Spleen (tissue), 13 donors: ENCODE data around the gene CDK10. TPM values are rescaled to one million over a fixed set of nuclear protein-coding genes. Genes with fewer than 3 reads are reported as not detected.

ENCODE experiments used
- DNase-seq: peaks from one replicate; pipeline ENCODE4 v3.0.0-alpha.2; 2020
- H3K27ac ChIP-seq, 8 donors: fragments of 200-600 bp; sonication (generic) in 7 of 8; 1 replicate in 4 of 8; 2 replicates in 4 of 8; pipeline versions ENCODE4 v1.5.0 to v1.8.0; 2016 to 2021; ENCODE audit warnings: inconsistent platforms in 4 of 8, mild to moderate bottlenecking in 4 of 8, moderate library complexity in 1 of 8
- H3K27me3 ChIP-seq, 7 donors: fragments of 200-600 bp; sonication (generic) in 6 of 7; replicated peaks in 1 of 7; 1 replicate in 4 of 7; 2 replicates in 3 of 7; pipeline versions ENCODE4 v1.5.0 to v1.8.0; 2016 to 2021; ENCODE audit warnings: inconsistent platforms in 3 of 7, mild to moderate bottlenecking in 1 of 7
- H3K36me3 ChIP-seq, 6 donors: fragments of 200-600 bp; sonication (generic) in 5 of 6; 1 replicate in 4 of 6; 2 replicates in 2 of 6; pipeline versions ENCODE4 v1.5.0 to v1.8.0; 2016 to 2021; ENCODE audit warnings: inconsistent platforms in 2 of 6
- H3K4me1 ChIP-seq, 6 donors: fragments of 200-600 bp; sonication (generic) in 5 of 6; 1 replicate in 3 of 6; 2 replicates in 3 of 6; pipeline versions ENCODE4 v1.5.0 to v1.8.0; 2016 to 2021; ENCODE audit warnings: inconsistent platforms in 3 of 6
- H3K4me3 ChIP-seq, 8 donors: fragments of 200-600 bp; sonication (generic) in 7 of 8; 1 replicate in 4 of 8; 2 replicates in 4 of 8; pipeline versions ENCODE4 v1.5.0 to v1.8.0; 2016 to 2021; ENCODE audit warnings: inconsistent platforms in 4 of 8, mild to moderate bottlenecking in 4 of 8, moderate library complexity in 2 of 8
- H3K9me3 ChIP-seq, 8 donors: fragments of 200-600 bp; sonication (generic) in 7 of 8; 1 replicate in 4 of 8; 2 replicates in 4 of 8; pipeline versions ENCODE4 v1.5.0 to v1.8.0; 2016 to 2021; ENCODE audit warnings: inconsistent platforms in 4 of 8
- CTCF ChIP-seq, 11 experiments: fragments of 200-600 bp in 7 of 11; fragments of 450-650 bp in 4 of 11; sonication (generic) in 4 of 11; IDR thresholded peaks in 8 of 11; conservative IDR thresholded peaks in 3 of 11; 1 replicate in 7 of 11; 2 replicates in 4 of 11; pipeline versions ENCODE4 v1.4.0 to v1.8.0; 2016 to 2021; ENCODE audit warnings: antibody characterized with exemption in 11 of 11, inconsistent platforms in 4 of 11, mild to moderate bottlenecking in 1 of 11
- POLR2A ChIP-seq, 3 donors: fragments of 450-650 bp; IDR thresholded peaks; one replicate each; pipeline ENCODE4 v1.5.1; 2017; ENCODE audit warnings: antibody characterized with exemption in 3 of 3, mild to moderate bottlenecking in 1 of 3
- POLR2AphosphoS5 ChIP-seq, 3 donors: sonication (generic); formaldehyde crosslinking; IDR thresholded peaks; one replicate each; pipeline ENCODE4 v1.5.1; 2017; ENCODE audit warnings: antibody characterized with exemption in 3 of 3
- WGBS, 5 donors: extraction: QIAGEN DNeasy Blood & Tissue Kit in 3 of 5; methylation state at CpG; one replicate each; pipeline versions ENCODE4 v1.1.5 to v1.1.7; 2013 to 2018; 5-methylcytosine and 5-hydroxymethylcytosine counted together
- intact Hi-C: fragments of 100-400 bp; cut with DNase I; formaldehyde crosslinking; loops from one replicate; pipeline ENCODE4 v1.15.0; 2023; ENCODE audit warnings: low total_unique reads
- long read RNA-seq, 2 donors: transcript quantifications; one replicate each; lab custom pipeline, GENCODE V29; 2026
- polyA plus RNA-seq, 3 donors: library from polyadenylated mRNA; stranded (reverse); fragments of 200-250 nt; gene quantifications; one replicate each; pipeline ENCODE4 v1.2.1, GENCODE V29; 2013
- total RNA-seq, 7 donors: library from RNA; depleted of rRNA in 3 of 7; stranded (reverse); fragments of >200 nt in 3 of 7; fragmentation: NEBNext Ultra II Directional in 4 of 7; extraction: Animal tissue kit (Norgen Biotek cat#: 25700) in 4 of 7; gene quantifications; one replicate each; pipeline versions ENCODE4 v1.1.0 to v1.2.1, GENCODE V29; 2016 to 2021
- donor health status: healthy with polysubstance abuse.
- donor health status: DM: no; HTN: no; CAD: no; lungs with moderate emphysema.
- donor health status: DM: no; HTN: no; CAD: no.
- donor health status: Bipolar disorder and iron deficiency.
- donor health status: healthy.
- donor health status: DM: no; HTN: no; CAD: no.
- donor health status: DM: yes; HTN: yes; CAD: no.

CDK10 gene, protein sequence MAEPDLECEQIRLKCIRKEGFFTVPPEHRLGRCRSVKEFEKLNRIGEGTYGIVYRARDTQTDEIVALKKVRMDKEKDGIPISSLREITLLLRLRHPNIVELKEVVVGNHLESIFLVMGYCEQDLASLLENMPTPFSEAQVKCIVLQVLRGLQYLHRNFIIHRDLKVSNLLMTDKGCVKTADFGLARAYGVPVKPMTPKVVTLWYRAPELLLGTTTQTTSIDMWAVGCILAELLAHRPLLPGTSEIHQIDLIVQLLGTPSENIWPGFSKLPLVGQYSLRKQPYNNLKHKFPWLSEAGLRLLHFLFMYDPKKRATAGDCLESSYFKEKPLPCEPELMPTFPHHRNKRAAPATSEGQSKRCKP
- 100 to 1,000 TPM in 2 of 7 donors, 10 to 100 TPM in 5; 47.6 to 114 (median 76.3) TPM for total RNA-seq
- polyA plus RNA-seq, result 100 to 1,000 TPM in 2 of 3 donors, 10 to 100 TPM in 1; 74.4 to 201 (median 134) TPM
- long read RNA-seq, donor 1, partial matches to known transcripts, result 0 of 4 reads
- long read RNA-seq, donor 1, other reads (novel, unspliced or antisense), result 0 of 4 reads
- long read RNA-seq, donor 2, partial matches to known transcripts, result 0 of 2 reads
- long read RNA-seq, donor 2, other reads (novel, unspliced or antisense), result 0 of 2 reads

DNA sequence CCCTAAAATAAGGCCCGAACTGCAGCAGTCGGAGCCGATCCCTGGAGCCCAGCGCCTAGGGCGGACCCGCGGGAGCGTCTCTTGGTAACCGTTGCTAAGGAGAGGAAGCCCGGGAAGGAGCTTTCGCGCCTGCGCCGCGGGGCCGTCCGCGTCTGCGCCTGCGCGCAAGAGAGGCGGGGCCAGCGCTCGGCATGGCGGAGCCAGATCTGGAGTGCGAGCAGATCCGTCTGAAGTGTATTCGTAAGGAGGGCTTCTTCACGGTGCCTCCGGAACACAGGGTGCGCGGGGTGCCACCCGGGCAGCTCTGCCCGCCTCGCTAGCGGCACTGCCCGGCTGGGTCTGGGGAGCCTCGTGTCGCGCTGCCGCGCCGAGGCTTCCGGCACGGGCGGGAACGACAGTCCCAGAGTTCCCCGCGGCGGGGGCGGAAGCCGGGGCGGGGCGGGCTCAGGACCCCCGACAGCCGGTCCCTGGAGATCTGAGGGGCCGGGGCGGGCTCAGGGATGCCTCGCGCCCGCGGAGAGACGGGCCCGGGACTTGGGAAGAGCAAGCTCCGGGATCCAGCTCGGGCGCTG lies at the start of gene CDK10:
Gene CDK10, plus strand, starts transcription at position 170 of the 572 bp plus-strand sequence. Its CDS starts 22 bp downstream, at position 192.
- peaks cover 7 to 33% (median 19%) of the 10 kb centered on the region in 6 donors for H3K4me1 ChIP-seq
- intact Hi-C loops, result no loop called here
- WGBS, 5 donors, result 0 to 2% (median 0%) methylated on average over 30 to 67 of the region's 67 CpGs
- TF ChIP-seq CTCF (IDR thresholded peaks at IDR 0.05 in 8 of 11, conservative IDR thresholded peaks at IDR 0.05 in 3 of 11), result peak in 3 of 11 experiments; percentile 13 to 32 (median 27)
- TF ChIP-seq POLR2AphosphoS5 (IDR thresholded peaks at IDR 0.05), result peak; percentile 95 to 96 (median 96)
- TF ChIP-seq POLR2A (IDR thresholded peaks at IDR 0.05), result peak in 1 of 3 donors; percentile 54
- H3K4me3 ChIP-seq, result peak within 1 kb of the TSS; percentile 81 to 99 (median 97)
- H3K27ac ChIP-seq, result peak within 1 kb of the TSS; percentile 89 to 96 (median 92)
- DNase-seq, result peak; percentile 95
- H3K27me3 ChIP-seq, result no peaks in the 10 kb centered on the region
- peaks cover 0 to 29% (median 14%) of the 10 kb centered on the region in 6 donors for H3K36me3 ChIP-seq
- H3K9me3 ChIP-seq, result no peaks in the 10 kb centered on the region

- no peak overlapping the region for H3K27ac ChIP-seq
- H3K4me1 ChIP-seq, result peaks cover 0 to 20% (median 12%) of the 10 kb centered on the region in 6 donors
- TF ChIP-seq CTCF (IDR thresholded peaks at IDR 0.05 in 8 of 11, conservative IDR thresholded peaks at IDR 0.05 in 3 of 11) (no peak), POLR2AphosphoS5 (IDR thresholded peaks at IDR 0.05) (no peak), POLR2A (IDR thresholded peaks at IDR 0.05) (no peak)
- no peaks in the 10 kb centered on the region for H3K36me3 ChIP-seq
- no peak overlapping the region for H3K4me3 ChIP-seq
- no peak for DNase-seq
- WGBS, 5 donors, result 66 to 80% (median 70%) methylated on average over 9 to 10 of the region's 10 CpGs
- intact Hi-C loops, result no loop called here
- no peaks in the 10 kb centered on the region for H3K9me3 ChIP-seq
- H3K27me3 ChIP-seq, result peaks cover 0 to 51% (median 3%) of the 10 kb centered on the region in 7 donors
These were observed 49.1 kb upstream of the CDK10 start for GRCh38 chr16:89637379-89637778.

- Histone ChIP-seq H3K4me3 (no peak overlapping the region), H3K4me1 (peaks cover 0 to 20% (median 12%) of the 10 kb centered on the region in 6 donors), H3K9me3 (no peaks in the 10 kb centered on the region), H3K27me3 (peaks cover 0 to 41% (median 0%) of the 10 kb centered on the region in 7 donors), H3K36me3 (no peaks in the 10 kb centered on the region), H3K27ac (no peak overlapping the region)
- TF ChIP-seq CTCF (IDR thresholded peaks at IDR 0.05 in 8 of 11, conservative IDR thresholded peaks at IDR 0.05 in 3 of 11), result no peak
- TF ChIP-seq POLR2A (IDR thresholded peaks at IDR 0.05), result no peak
- TF ChIP-seq POLR2AphosphoS5 (IDR thresholded peaks at IDR 0.05), result no peak
- DNase-seq, result no peak
- WGBS, 5 donors, result 85 to 89% (median 87%) methylated on average over 9 to 10 of the region's 10 CpGs
- intact Hi-C loops, result no loop called here
These were observed 48.0 kb upstream of the CDK10 start for GRCh38 chr16:89638455-89638854.
